OCI-LY3 (cell line): ENCODE results near the gene DSCAM.

ENCODE experiments used
- H2AFZ ChIP-seq: fragments of 200-600, 300-600 bp; shearing (Covaris generic); 2 replicates; pipeline ENCODE4 v1.6.0; 2014; ENCODE audit warnings: antibody characterized with exemption, low read depth, low read length
- H3K27ac ChIP-seq: fragments of 200-600, 300-600 bp; sonication (generic); 2 replicates; pipeline ENCODE4 v1.5.1; 2014; ENCODE audit warnings: mild to moderate bottlenecking, low read length, moderate library complexity, mixed read lengths
- H3K27me3 ChIP-seq: fragments of 200-600, 300-600 bp; sonication (generic); 2 replicates; pipeline ENCODE4 v1.6.1; 2014; ENCODE audit warnings: low read depth, low read length, mixed read lengths
- H3K36me3 ChIP-seq: fragments of 200-600, 300-600 bp; sonication (generic); replicated peaks from 2 replicates; pipeline ENCODE3; 2014; ENCODE audit warnings: low read depth, low read length, mixed read lengths
- H3K4me1 ChIP-seq: fragments of 300-600, 200-600 bp; sonication (generic); 2 replicates; pipeline ENCODE4 v1.6.1; 2014; ENCODE audit warnings: low read length, mixed read lengths
- H3K4me2 ChIP-seq: fragments of 200-600, 300-600 bp; sonication (generic); 2 replicates; pipeline ENCODE4 v1.6.1; 2014; ENCODE audit warnings: low read length, mixed read lengths
- H3K4me3 ChIP-seq: fragments of 300-600, 200-600 bp; sonication (generic); 2 replicates; pipeline ENCODE4 v1.5.1; 2014; ENCODE audit warnings: antibody characterized with exemption, mild to moderate bottlenecking, low read length, moderate library complexity
- H3K79me2 ChIP-seq: fragments of 300-600, 200-600 bp; shearing (Covaris generic); 2 replicates; pipeline ENCODE4 v1.6.1; 2014; ENCODE audit warnings: mild to moderate bottlenecking, low read length, mixed read lengths
- H3K9ac ChIP-seq: fragments of 300-600, 200-600 bp; shearing (Covaris generic); 2 replicates; pipeline ENCODE4 v1.6.0; 2014; ENCODE audit warnings: mild to moderate bottlenecking, low read length, moderate library complexity
- H3K9me3 ChIP-seq: fragments of 200-600, 300-600 bp; shearing (Covaris generic); 2 replicates; pipeline ENCODE4 v1.6.1; 2014; ENCODE audit warnings: low read length, mixed read lengths; ENCODE audit not compliant: insufficient read depth
- H4K20me1 ChIP-seq: fragments of 200-600, 300-600 bp; sonication (generic); 2 replicates; pipeline ENCODE4 v1.6.1; 2016; ENCODE audit warnings: low read length, mixed read lengths; ENCODE audit not compliant: insufficient read depth
- CTCF ChIP-seq: fragments of 200-600, 300-600 bp; sonication (generic); IDR thresholded peaks from 2 replicates; pipeline ENCODE4 v1.5.1; 2014; ENCODE audit warnings: antibody characterized with exemption, low read length, low read depth
- EZH2phosphoT487 ChIP-seq: fragments of 200-600 bp; shearing (Covaris generic); IDR thresholded peaks from 2 replicates; pipeline ENCODE4 v1.6.1; 2018; ENCODE audit warnings: antibody characterized with exemption, mixed run types, low read depth

Gene DSCAM

GRCh38 chr21:40678681-40679284 is 168.2 kb downstream of the DSCAM start:
- Histone ChIP-seq H2AFZ (no peak overlapping the region), H4K20me1 (no peaks in the 10 kb centered on the region), H3K27me3 (no peaks in the 10 kb centered on the region), H3K4me3 (no peak overlapping the region), H3K79me2 (no peaks in the 10 kb centered on the region), H3K4me1 (no peaks in the 10 kb centered on the region), H3K4me2 (no peak overlapping the region), H3K9me3 (no peaks in the 10 kb centered on the region), H3K9ac (no peak overlapping the region), H3K27ac (no peak overlapping the region), H3K36me3 (no peaks in the 10 kb centered on the region)
- TF ChIP-seq EZH2phosphoT487 = no peak
- TF ChIP-seq CTCF = no peak

- no peaks in the 10 kb centered on the region for H4K20me1 ChIP-seq
- no peaks in the 10 kb centered on the region for H3K27me3 ChIP-seq
- H3K4me2 ChIP-seq = no peak overlapping the region
- H3K79me2 ChIP-seq = no peaks in the 10 kb centered on the region
- H3K27ac ChIP-seq = no peak overlapping the region
- no peaks in the 10 kb centered on the region for H3K36me3 ChIP-seq
- no peak for TF ChIP-seq EZH2phosphoT487
- TF ChIP-seq CTCF = no peak
- H3K4me3 ChIP-seq = no peak overlapping the region
- H3K9me3 ChIP-seq = no peaks in the 10 kb centered on the region
- no peaks in the 10 kb centered on the region for H3K4me1 ChIP-seq
- no peak overlapping the region for H3K9ac ChIP-seq
- no peak overlapping the region for H2AFZ ChIP-seq
Measured at GRCh38 chr21:40675017-40675416, 171.9 kb downstream of the DSCAM start.

GRCh38 chr21:40672602-40673001 is 174.4 kb downstream of the DSCAM start:
- Histone ChIP-seq H3K4me3 (no peak overlapping the region), H3K4me1 (no peaks in the 10 kb centered on the region), H2AFZ (no peak overlapping the region), H3K4me2 (no peak overlapping the region), H4K20me1 (no peaks in the 10 kb centered on the region), H3K9ac (no peak overlapping the region), H3K9me3 (no peaks in the 10 kb centered on the region), H3K79me2 (no peaks in the 10 kb centered on the region), H3K27me3 (no peaks in the 10 kb centered on the region), H3K27ac (no peak overlapping the region), H3K36me3 (no peaks in the 10 kb centered on the region)
- TF ChIP-seq CTCF (no peak), EZH2phosphoT487 (no peak)

GRCh38 chr21:40671716-40672115 is 175.2 kb downstream of the DSCAM start:
- H3K79me2 ChIP-seq = no peaks in the 10 kb centered on the region
- no peaks in the 10 kb centered on the region for H3K4me1 ChIP-seq
- no peaks in the 10 kb centered on the region for H3K9me3 ChIP-seq
- no peak overlapping the region for H3K27ac ChIP-seq
- no peak for TF ChIP-seq EZH2phosphoT487
- TF ChIP-seq CTCF = no peak
- no peak overlapping the region for H3K4me3 ChIP-seq
- H3K9ac ChIP-seq = no peak overlapping the region
- no peaks in the 10 kb centered on the region for H4K20me1 ChIP-seq
- H3K36me3 ChIP-seq = no peaks in the 10 kb centered on the region
- H3K27me3 ChIP-seq = no peaks in the 10 kb centered on the region
- H2AFZ ChIP-seq = no peak overlapping the region
- H3K4me2 ChIP-seq = no peak overlapping the region
